MM.1S (cell line): ENCODE measurements around the gene SLC28A1.

Experiments used
- DNase-seq: peaks from one replicate; pipeline ENCODE4 v3.0.0-alpha.2; 2015
- H2AFZ ChIP-seq: fragments of 300-600 bp; sonication (generic); 2 replicates; pipeline ENCODE4 v1.6.0; 2016; ENCODE audit warnings: antibody characterized with exemption, low read length
- H3F3A ChIP-seq: fragments of 300-600 bp; sonication (generic); 2 replicates; pipeline ENCODE4 v1.6.1; 2016; ENCODE audit warnings: mild to moderate bottlenecking, antibody characterized with exemption, low read length, moderate library complexity, mixed read lengths; ENCODE audit not compliant: insufficient read depth
- H3K27ac ChIP-seq: fragments of 300-600 bp; sonication (generic); 2 replicates; pipeline ENCODE4 v1.5.1; 2016; ENCODE audit warnings: mild to moderate bottlenecking, low read length
- H3K27me3 ChIP-seq: fragments of 300-600 bp; sonication (generic); replicated peaks from 2 replicates; pipeline ENCODE4 v1.6.0; 2016; ENCODE audit warnings: low read length; ENCODE audit not compliant: insufficient read depth
- H3K36me3 ChIP-seq: fragments of 300-600 bp; sonication (generic); replicated peaks from 2 replicates; pipeline ENCODE4 v1.6.1; 2016; ENCODE audit warnings: mild to moderate bottlenecking, low read length, mixed read lengths; ENCODE audit not compliant: insufficient read depth
- H3K4me1 ChIP-seq: fragments of 300-600 bp; sonication (generic); 2 replicates; pipeline ENCODE4 v1.6.1; 2016; ENCODE audit warnings: low read length, mixed read lengths
- H3K4me2 ChIP-seq: fragments of 300-600 bp; sonication (generic); 2 replicates; pipeline ENCODE4 v1.6.0; 2016; ENCODE audit warnings: low read depth, low read length
- H3K4me3 ChIP-seq: fragments of 300-600 bp; sonication (generic); 2 replicates; pipeline ENCODE4 v1.5.1; 2016; ENCODE audit warnings: low read length, mixed read lengths
- H3K79me2 ChIP-seq: fragments of 300-600 bp; sonication (generic); 2 replicates; pipeline ENCODE4 v1.6.1; 2016; ENCODE audit warnings: mixed run types, low read length, mixed read lengths
- H3K9ac ChIP-seq: fragments of 300-600 bp; sonication (generic); 2 replicates; pipeline ENCODE4 v1.6.1; 2016; ENCODE audit warnings: low read length, mixed read lengths
- H3K9me2 ChIP-seq: fragments of 300-600 bp; sonication (generic); replicated peaks from 2 replicates; pipeline ENCODE4 v1.6.1; 2016; ENCODE audit warnings: mild to moderate bottlenecking, low read length, mixed read lengths; ENCODE audit not compliant: insufficient read depth
- H3K9me3 ChIP-seq: fragments of 300-600 bp; sonication (generic); replicated peaks from 2 replicates; pipeline ENCODE4 v1.6.1; 2016; ENCODE audit warnings: mild to moderate bottlenecking, low read length, mixed read lengths; ENCODE audit not compliant: insufficient read depth
- H4K20me1 ChIP-seq: fragments of 300-600 bp; sonication (generic); 2 replicates; pipeline ENCODE4 v1.6.1; 2016; ENCODE audit warnings: mild to moderate bottlenecking, low read length, moderate library complexity, mixed read lengths; ENCODE audit not compliant: insufficient read depth
- CTCF ChIP-seq: fragments of 300-600 bp; sonication (generic); IDR thresholded peaks from 2 replicates; pipeline ENCODE4 v1.5.1; 2016; ENCODE audit warnings: antibody characterized with exemption, low read length, mixed read lengths
- EZH2 ChIP-seq: fragments of 300-600 bp; sonication (generic); optimal IDR thresholded peaks from 2 replicates; pipeline ENCODE3; 2017; ENCODE audit warnings: low read depth, mild to moderate bottlenecking, antibody characterized with exemption, low read length, mixed read lengths
- EZH2phosphoT487 ChIP-seq: fragments of 300-600 bp; sonication (generic); IDR thresholded peaks from 2 replicates; pipeline ENCODE4 v1.6.1; 2018; ENCODE audit warnings: antibody characterized with exemption, low read length

The SLC28A1 gene

GRCh38 chr15:84836844-84837243 is 47.6 kb upstream of the SLC28A1 start:
- Histone ChIP-seq H4K20me1 (no peaks in the 10 kb centered on the region), H3K27me3 (no peaks in the 10 kb centered on the region), H3K4me1 (peaks cover 6% of the 10 kb centered on the region), H3K27ac (no peak overlapping the region), H3K9me2 (no peaks in the 10 kb centered on the region), H3K79me2 (no peaks in the 10 kb centered on the region), H3K4me3 (no peak overlapping the region), H2AFZ (no peak overlapping the region), H3K9me3 (no peaks in the 10 kb centered on the region), H3K4me2 (no peak overlapping the region), H3F3A (no peaks in the 10 kb centered on the region), H3K36me3 (no peaks in the 10 kb centered on the region), H3K9ac (no peak overlapping the region)
- TF ChIP-seq CTCF (no peak), EZH2phosphoT487 (no peak), EZH2 (no peak)
- no peak for DNase-seq

- Histone ChIP-seq H4K20me1 (no peaks in the 10 kb centered on the region), H3F3A (no peaks in the 10 kb centered on the region), H3K27me3 (no peaks in the 10 kb centered on the region), H3K9me2 (no peaks in the 10 kb centered on the region), H3K4me2 (no peak overlapping the region), H3K9me3 (no peaks in the 10 kb centered on the region), H3K36me3 (no peaks in the 10 kb centered on the region), H3K4me3 (no peak overlapping the region), H3K9ac (no peak overlapping the region), H2AFZ (no peak overlapping the region), H3K27ac (no peak overlapping the region), H3K4me1 (peaks cover 6% of the 10 kb centered on the region), H3K79me2 (no peaks in the 10 kb centered on the region)
- TF ChIP-seq EZH2 (no peak), CTCF (no peak), EZH2phosphoT487 (no peak)
- DNase-seq: no peak
Measured at GRCh38 chr15:84839714-84840113, 44.7 kb upstream of the SLC28A1 start.

- no peaks in the 10 kb centered on the region for H3K79me2 ChIP-seq
- H3K9me2 ChIP-seq: no peaks in the 10 kb centered on the region
- H2AFZ ChIP-seq: no peak overlapping the region
- H4K20me1 ChIP-seq: no peaks in the 10 kb centered on the region
- no peak overlapping the region for H3K4me3 ChIP-seq
- H3K4me2 ChIP-seq: no peak overlapping the region
- H3K4me1 ChIP-seq: peaks cover 6% of the 10 kb centered on the region
- no peak overlapping the region for H3K27ac ChIP-seq
- no peaks in the 10 kb centered on the region for H3K36me3 ChIP-seq
- no peaks in the 10 kb centered on the region for H3F3A ChIP-seq
- H3K9ac ChIP-seq: no peak overlapping the region
- no peak for DNase-seq
- H3K9me3 ChIP-seq: no peaks in the 10 kb centered on the region
- no peaks in the 10 kb centered on the region for H3K27me3 ChIP-seq
- TF ChIP-seq EZH2: no peak
- TF ChIP-seq EZH2phosphoT487: no peak
- no peak for TF ChIP-seq CTCF
Measured at GRCh38 chr15:84840255-84840654, 44.2 kb upstream of the SLC28A1 start.
